Measurements from ENCODE around the gene IFI27L1. TPM values are rescaled to one million over a fixed set of nuclear protein-coding genes. Genes with fewer than 3 reads are reported as not detected.

IFI27L1 gene
- total RNA-seq, 4 donors from 2014 or later, result 6.2 to 22.6 (median 10.3) TPM

DNA sequence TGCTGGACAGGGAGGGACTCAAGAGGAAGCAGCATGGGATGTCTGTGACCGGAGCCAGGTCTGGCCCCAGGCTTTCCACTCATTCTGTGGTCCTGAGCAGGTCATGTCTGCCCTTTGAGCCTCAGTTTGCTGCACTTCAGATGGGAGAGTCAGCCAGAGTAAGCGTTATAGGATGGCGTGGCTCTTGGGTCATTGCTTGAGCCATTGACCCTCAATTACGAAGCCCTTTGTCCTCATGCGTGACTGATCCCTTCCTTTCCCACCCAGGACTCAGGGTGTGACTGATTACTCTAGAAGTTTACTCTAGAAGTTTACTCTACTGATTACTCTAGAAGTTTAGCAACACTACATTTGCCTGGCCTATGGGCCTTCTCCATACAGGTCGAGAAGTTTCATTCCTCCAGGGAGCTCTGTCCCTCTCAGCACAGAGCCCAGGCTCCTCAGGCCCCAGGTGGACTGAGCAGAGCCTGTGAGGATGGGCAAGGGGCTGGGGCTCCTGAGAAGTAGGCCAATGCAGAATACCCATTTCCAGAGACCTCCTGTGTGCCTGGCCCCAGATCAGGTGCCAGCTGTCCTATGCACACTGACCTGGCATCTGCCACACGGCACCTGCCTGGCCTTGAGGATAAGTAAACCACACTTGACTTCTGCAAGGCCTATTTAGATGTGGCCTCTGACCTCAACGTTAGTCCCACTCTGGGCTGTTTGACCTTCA lies 21.8 kb downstream of the IFI27L1 start:
- peak in 1 of 2 donors; percentile 78 for DNase-seq (ENCODE audit: low spot score in 2 of 2)
- no peak overlapping the region for H3K4me3 ChIP-seq (ENCODE audit: low read depth, poor library complexity, severe bottlenecking)
- 90 to 91% methylated on average over 8 of the region's 8 CpGs for WGBS, 2 donors
- TF ChIP-seq, protein P1, sequence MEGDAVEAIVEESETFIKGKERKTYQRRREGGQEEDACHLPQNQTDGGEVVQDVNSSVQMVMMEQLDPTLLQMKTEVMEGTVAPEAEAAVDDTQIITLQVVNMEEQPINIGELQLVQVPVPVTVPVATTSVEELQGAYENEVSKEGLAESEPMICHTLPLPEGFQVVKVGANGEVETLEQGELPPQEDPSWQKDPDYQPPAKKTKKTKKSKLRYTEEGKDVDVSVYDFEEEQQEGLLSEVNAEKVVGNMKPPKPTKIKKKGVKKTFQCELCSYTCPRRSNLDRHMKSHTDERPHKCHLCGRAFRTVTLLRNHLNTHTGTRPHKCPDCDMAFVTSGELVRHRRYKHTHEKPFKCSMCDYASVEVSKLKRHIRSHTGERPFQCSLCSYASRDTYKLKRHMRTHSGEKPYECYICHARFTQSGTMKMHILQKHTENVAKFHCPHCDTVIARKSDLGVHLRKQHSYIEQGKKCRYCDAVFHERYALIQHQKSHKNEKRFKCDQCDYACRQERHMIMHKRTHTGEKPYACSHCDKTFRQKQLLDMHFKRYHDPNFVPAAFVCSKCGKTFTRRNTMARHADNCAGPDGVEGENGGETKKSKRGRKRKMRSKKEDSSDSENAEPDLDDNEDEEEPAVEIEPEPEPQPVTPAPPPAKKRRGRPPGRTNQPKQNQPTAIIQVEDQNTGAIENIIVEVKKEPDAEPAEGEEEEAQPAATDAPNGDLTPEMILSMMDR (IDR thresholded peaks at IDR 0.05), result no peak
- no peak for TF ChIP-seq POLR2A (IDR thresholded peaks at IDR 0.05)
- intact Hi-C loops (cut with DNase I; ENCODE audit: low total_unique reads), result no loop called here

DNA sequence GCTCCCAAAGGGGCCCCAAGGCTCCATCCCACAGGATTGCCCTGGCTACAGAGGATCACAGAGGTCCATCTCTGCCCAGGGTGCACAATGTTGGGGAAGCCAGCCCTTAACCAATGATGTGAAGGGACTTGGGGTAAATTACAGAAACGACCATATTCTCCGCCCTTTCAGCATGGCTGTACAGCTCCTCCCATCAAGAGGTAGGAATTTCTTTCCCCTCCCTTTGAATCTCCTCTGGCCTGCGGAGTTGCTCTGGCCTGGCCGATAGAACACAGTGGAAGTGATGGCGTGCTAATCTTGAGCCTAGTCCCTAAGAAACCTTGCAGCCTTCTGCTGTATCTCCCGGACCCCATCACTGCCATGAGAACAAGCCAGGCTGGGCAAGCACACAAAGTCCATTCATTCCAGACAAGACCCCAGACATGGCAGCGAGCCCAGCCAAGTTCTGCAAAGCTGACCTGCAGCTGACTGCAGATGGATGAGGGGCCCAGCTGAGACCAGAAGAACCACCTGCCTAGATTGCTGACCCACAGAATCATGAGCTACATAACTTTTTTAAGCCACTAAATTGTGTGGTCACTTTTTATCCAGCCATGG lies 22.5 kb downstream of the IFI27L1 start:
- TF ChIP-seq, protein P1 (IDR thresholded peaks at IDR 0.05), result no peak
- DNase-seq (ENCODE audit: low spot score in 2 of 2), result peak in 1 of 2 donors; percentile 69
- WGBS, 2 donors, result 67 to 80% methylated on average over 7 of the region's 7 CpGs
- intact Hi-C loops (cut with DNase I; ENCODE audit: low total_unique reads), result no loop called here
- H3K4me3 ChIP-seq (ENCODE audit: low read depth, poor library complexity, severe bottlenecking), result no peak overlapping the region

DNA sequence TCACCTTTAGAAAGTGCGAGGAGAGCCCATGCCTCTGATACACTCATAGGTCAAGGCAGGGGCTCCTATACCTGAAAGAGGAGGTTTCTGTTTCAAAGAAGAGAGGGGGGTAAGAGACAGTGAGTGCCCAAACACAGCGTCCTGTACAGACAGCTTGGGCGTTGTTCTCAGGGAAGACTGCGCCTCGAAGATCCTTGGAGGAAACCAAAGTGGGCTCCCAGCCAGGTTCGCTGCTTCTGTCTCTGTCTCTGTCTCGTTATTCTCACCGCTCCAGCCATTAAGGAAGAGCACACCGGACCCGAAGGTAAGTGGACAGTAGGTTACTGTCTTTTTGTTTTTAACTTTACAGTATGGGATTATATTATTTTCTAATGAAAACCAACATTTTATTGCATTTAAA lies 23.6 kb downstream of the IFI27L1 start:
- no peak overlapping the region for H3K4me3 ChIP-seq (ENCODE audit: low read depth, poor library complexity, severe bottlenecking)
- peak in 1 of 2 donors; percentile 80 for DNase-seq (ENCODE audit: low spot score in 2 of 2)
- WGBS, 2 donors, result 72 to 79% methylated on average over 10 of the region's 10 CpGs
- intact Hi-C loops (cut with DNase I; ENCODE audit: low total_unique reads), result no loop called here
- no peak for TF ChIP-seq POLR2A (IDR thresholded peaks at IDR 0.05)
- TF ChIP-seq, protein P1 (IDR thresholded peaks at IDR 0.05), result no peak

DNA sequence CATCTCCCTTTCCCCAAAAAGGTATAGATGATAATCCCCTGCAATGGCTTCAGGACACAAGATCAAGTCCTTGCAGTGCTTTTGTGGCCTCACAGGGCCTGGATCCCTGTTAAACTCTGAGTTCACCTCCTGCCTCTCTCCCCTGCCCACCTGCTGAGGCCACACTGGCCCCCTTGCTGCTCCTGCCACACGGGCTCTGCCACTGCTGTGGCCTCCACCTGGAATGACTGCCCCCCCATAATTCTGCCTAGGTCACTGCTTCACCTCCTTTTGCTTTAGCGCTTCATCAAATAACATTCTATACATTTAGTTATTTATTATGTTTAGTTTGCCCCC lies 28.8 kb downstream of the IFI27L1 start:
- DNase-seq (ENCODE audit: low spot score in 2 of 2), result peak in 1 of 2 donors; percentile 59
- intact Hi-C loops (cut with DNase I; ENCODE audit: low total_unique reads), result no loop called here
- no peak overlapping the region for H3K4me3 ChIP-seq (ENCODE audit: low read depth, poor library complexity, severe bottlenecking)
- 88 to 97% methylated on average over 2 of the region's 2 CpGs for WGBS, 2 donors
- TF ChIP-seq, protein P1 (IDR thresholded peaks at IDR 0.05), result no peak
- TF ChIP-seq POLR2A (IDR thresholded peaks at IDR 0.05), result no peak

DNA sequence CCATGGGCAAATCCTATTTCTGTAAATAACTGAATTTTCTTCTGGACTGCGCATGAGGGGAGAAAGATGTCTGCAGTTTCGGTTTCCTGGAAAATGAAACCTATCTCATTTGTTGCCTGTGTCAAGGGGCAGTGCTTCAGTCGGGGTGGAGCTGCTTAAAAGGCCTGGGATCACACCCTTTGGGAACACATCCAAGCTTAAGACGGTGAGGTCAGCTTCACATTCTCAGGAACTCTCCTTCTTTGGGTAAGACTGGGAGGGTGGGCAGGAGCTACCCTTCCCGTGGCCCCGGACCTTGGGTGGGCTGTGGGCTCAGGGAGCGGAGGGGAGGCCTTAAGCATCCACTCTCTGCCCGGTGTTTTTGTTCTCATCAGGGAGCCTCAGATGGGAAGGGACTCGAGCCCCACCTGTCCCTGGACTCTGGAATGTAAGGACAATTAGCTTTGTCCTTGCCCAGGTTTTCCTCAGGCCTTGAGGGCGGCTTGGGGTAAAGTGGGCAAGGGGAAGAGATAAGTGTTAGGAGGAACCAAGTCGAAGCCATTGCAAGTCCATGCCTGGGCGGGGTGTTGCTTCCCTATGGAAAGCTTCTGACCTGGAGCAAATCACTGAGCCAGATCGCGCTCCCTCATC lies 29.6 kb downstream of the IFI27L1 start, which contains the start of gene IFI27:
IFI27 (plus strand) TSS at position 185 of the 630 bp plus-strand sequence.
- TF ChIP-seq POLR2A (IDR thresholded peaks at IDR 0.05), result no peak
- TF ChIP-seq, protein P1 (IDR thresholded peaks at IDR 0.05), result no peak
- WGBS, 2 donors, result 47 to 65% methylated on average over 12 to 14 of the region's 14 CpGs
- H3K4me3 ChIP-seq (ENCODE audit: low read depth, poor library complexity, severe bottlenecking), result no peak within 1 kb of the TSS
- DNase-seq (ENCODE audit: low spot score in 2 of 2), result peak; percentile 56 to 85
- intact Hi-C loops (cut with DNase I; ENCODE audit: low total_unique reads), result no loop called here

All from lower leg skin (tissue), 4 donors.